HepG2 (cell line): ENCODE measurements around the gene SEC24D.

ENCODE experiments used
- ADNP ChIP-seq: sonication (generic); formaldehyde crosslinking; IDR thresholded peaks from 2 replicates; pipeline ENCODE4 v1.4.0; 2020; ENCODE audit warnings: missing genetic modification reagents
- CREB1 ChIP-seq, 2 experiments: fragments of 450-650 bp in 1 of 2; IDR thresholded peaks; 2 replicates each; pipeline ENCODE4 v1.6.1; 2016 to 2017; ENCODE audit warnings: control low read depth in 1 of 2, mild to moderate bottlenecking in 1 of 2, missing compliant biosample characterization in 1 of 2, missing genetic modification characterization in 1 of 2
- ELF4 ChIP-seq: sonication (generic); formaldehyde crosslinking; IDR thresholded peaks from 2 replicates; pipeline ENCODE4 v1.5.0; 2020; ENCODE audit warnings: missing genetic modification reagents, mild to moderate bottlenecking, moderate library complexity, borderline replicate concordance
- HDAC2 ChIP-seq: sonication (generic); formaldehyde crosslinking; IDR thresholded peaks from 2 replicates; pipeline ENCODE4 v1.4.0; 2020; ENCODE audit warnings: missing genetic modification reagents
- NR2F1 ChIP-seq, 2 experiments: fragments of 450-650 bp in 1 of 2; formaldehyde crosslinking in 1 of 2; IDR thresholded peaks; 2 replicates each; pipeline versions ENCODE4 v1.5.0 to v1.6.1; 2016 to 2020; ENCODE audit warnings: mild to moderate bottlenecking in 1 of 2, missing compliant biosample characterization in 1 of 2, missing genetic modification reagents in 1 of 2, moderate library complexity in 1 of 2
- PLSCR1 ChIP-seq: sonication (generic); formaldehyde crosslinking; IDR thresholded peaks from 2 replicates; pipeline ENCODE4 v1.5.0; 2020; ENCODE audit warnings: missing genetic modification reagents, mild to moderate bottlenecking, borderline replicate concordance
- RAD21 ChIP-seq: fragments of 450-650 bp; formaldehyde crosslinking; IDR thresholded peaks from 2 replicates; pipeline ENCODE4 v1.5.0; 2020; ENCODE audit warnings: mild to moderate bottlenecking
- TCF7 ChIP-seq: sonication (generic); IDR thresholded peaks from 2 replicates; pipeline ENCODE4 v1.6.1; 2016; ENCODE audit warnings: antibody characterized with exemption, low read depth
- ZNF431 ChIP-seq: sonication (generic); formaldehyde crosslinking; IDR thresholded peaks from 2 replicates; pipeline ENCODE4 v1.9.0; 2022; ENCODE audit warnings: missing genetic modification reagents, low read depth, mild to moderate bottlenecking, borderline replicate concordance
- TF ChIP-seq, protein P1 (sequence below): sonication (generic); formaldehyde crosslinking; IDR thresholded peaks from 2 replicates; pipeline ENCODE4 v1.5.0; 2020; ENCODE audit warnings: mild to moderate bottlenecking, missing genetic modification reagents, moderate library complexity

DNA sequence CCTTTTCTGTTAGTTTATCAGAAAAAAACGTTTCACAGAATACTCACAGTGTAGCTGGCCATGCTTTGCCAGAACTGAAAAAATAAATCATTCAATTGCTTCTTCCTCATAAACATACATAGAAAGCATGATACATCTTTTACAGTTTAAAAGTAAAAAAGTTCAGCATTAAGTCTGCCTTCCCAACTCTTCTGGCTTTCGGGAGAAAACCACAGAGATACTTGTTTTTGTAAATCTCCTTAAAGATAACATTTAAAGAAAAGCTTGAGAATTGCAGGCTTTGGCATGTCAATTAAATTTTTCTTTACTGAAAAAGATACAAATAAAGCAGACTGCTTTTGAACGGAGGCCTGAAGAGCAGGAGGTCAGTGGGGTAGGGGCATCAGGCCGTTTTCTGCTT, 66.8 kb downstream of the SEC24D start:
- TF ChIP-seq, protein P1, sequence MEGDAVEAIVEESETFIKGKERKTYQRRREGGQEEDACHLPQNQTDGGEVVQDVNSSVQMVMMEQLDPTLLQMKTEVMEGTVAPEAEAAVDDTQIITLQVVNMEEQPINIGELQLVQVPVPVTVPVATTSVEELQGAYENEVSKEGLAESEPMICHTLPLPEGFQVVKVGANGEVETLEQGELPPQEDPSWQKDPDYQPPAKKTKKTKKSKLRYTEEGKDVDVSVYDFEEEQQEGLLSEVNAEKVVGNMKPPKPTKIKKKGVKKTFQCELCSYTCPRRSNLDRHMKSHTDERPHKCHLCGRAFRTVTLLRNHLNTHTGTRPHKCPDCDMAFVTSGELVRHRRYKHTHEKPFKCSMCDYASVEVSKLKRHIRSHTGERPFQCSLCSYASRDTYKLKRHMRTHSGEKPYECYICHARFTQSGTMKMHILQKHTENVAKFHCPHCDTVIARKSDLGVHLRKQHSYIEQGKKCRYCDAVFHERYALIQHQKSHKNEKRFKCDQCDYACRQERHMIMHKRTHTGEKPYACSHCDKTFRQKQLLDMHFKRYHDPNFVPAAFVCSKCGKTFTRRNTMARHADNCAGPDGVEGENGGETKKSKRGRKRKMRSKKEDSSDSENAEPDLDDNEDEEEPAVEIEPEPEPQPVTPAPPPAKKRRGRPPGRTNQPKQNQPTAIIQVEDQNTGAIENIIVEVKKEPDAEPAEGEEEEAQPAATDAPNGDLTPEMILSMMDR: no peak
- TF ChIP-seq ELF4 (CRISPR knock-in tag) (no peak), RAD21 (CRISPR knock-in tag) (no peak), ZNF431 (CRISPR knock-in tag) (no peak), CREB1 (IDR thresholded peaks at IDR 0.05) (no peak), CREB1 (CRISPR knock-in tag; IDR thresholded peaks at IDR 0.05) (no peak), ADNP (no peak), TCF7 (no peak), NR2F1 (CRISPR knock-in tag; IDR thresholded peaks at IDR 0.05) (no peak), PLSCR1 (CRISPR knock-in tag) (no peak), HDAC2 (CRISPR knock-in tag) (no peak)
